ENCODE data around the gene PRADC1.

The PRADC1 gene

DNA sequence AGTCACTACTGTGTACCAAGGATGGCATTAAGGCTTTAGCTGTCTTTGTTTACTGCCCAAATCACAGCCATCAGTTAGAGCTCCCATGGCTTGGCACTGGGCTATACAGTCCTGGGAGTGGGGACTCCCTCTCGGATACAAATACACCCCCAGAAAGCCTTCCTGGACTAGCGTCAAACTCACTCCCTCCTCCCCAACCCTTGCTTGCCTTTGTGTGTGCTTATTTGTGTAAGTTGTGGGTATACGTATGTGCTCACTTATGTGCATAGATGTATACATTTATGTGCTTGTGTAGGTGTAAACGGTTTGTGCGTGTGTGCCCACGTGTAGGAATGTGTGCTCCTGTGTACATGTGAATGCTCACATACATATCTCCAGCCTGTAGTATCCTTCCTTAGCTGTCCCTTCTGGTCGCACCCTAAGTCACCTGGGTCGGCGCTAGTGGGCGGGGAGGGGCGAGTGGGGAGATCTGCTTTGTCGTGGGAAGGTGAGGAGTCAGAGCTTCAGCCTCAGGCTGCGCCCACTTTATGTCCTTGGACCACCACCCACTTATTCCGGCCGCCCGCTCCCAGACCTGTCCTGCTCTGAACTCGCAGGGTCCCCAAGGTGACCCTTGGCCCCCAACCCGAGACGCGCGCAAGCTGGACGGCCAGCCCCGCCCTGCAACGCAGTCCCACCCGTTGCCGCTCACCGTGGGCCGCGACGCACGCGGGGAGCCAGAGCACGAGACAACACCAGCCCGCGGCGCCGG, 461 bp downstream of the PRADC1 start:
- peaks cover 19% of the 10 kb centered on the region for H3K36me3 Mint-ChIP-seq

DNA sequence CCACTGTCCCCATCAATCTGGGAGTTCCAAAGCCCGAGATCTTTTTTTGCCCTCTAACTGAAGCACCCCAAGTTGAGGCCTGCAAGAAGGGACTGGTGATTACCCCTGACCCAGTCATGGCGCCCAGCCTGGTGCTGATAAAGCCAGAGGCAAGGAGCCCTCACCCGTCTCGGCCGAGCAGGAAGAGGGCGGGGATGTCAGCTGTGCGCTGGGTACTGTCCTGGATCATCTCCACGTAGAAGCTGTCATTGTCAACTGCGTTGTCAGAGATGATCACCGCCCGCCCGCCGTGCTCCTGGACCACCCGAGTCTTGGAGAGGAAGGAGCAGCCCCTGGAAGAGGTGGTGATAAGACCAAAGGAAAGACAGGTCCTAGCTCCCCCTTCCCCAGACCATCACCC, 4.4 kb downstream of the PRADC1 start:
- no peak overlapping the region for H3K27ac Mint-ChIP-seq
- no peak overlapping the region for H3K4me3 Mint-ChIP-seq
- H3K27me3 Mint-ChIP-seq = no peaks in the 10 kb centered on the region
- H3K9me3 Mint-ChIP-seq = no peaks in the 10 kb centered on the region
- peaks cover 4% of the 10 kb centered on the region for H3K4me1 Mint-ChIP-seq
- peaks cover 4% of the 10 kb centered on the region for H3K36me3 Mint-ChIP-seq

More for the DNA sequence above, 461 bp downstream of the PRADC1 start:
- H3K9me3 Mint-ChIP-seq = no peaks in the 10 kb centered on the region
- H3K27me3 Mint-ChIP-seq = no peaks in the 10 kb centered on the region
- H3K4me3 Mint-ChIP-seq = peak overlapping the region; percentile 99
- H3K27ac Mint-ChIP-seq = peak overlapping the region; percentile 93
- H3K4me1 Mint-ChIP-seq = peaks cover 27% of the 10 kb centered on the region

DNA sequence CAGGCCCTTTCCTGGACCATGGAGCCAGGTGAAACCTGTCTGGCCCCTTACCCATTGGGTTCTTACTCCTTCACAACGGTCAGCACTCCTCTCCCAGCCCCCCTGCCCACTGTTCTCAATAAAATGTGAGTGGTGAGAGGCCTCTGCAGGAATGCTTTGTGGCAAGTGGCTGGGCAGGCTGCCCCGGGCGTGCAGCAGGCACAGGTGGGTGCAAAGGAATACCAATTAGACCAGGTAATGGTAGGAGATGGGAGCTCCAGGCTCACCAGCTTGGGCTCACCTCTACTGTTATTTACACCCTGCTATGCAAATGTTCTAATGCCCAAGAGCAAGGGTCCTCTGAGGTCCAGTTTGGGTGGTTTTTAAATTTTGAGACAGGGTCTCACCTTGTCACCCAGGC, 6.0 kb downstream of the PRADC1 start:
- Mint-ChIP-seq H3K27me3 (no peaks in the 10 kb centered on the region), H3K27ac (no peak overlapping the region), H3K36me3 (peaks cover 4% of the 10 kb centered on the region), H3K4me1 (no peaks in the 10 kb centered on the region), H3K4me3 (no peak overlapping the region), H3K9me3 (no peaks in the 10 kb centered on the region)

DNA sequence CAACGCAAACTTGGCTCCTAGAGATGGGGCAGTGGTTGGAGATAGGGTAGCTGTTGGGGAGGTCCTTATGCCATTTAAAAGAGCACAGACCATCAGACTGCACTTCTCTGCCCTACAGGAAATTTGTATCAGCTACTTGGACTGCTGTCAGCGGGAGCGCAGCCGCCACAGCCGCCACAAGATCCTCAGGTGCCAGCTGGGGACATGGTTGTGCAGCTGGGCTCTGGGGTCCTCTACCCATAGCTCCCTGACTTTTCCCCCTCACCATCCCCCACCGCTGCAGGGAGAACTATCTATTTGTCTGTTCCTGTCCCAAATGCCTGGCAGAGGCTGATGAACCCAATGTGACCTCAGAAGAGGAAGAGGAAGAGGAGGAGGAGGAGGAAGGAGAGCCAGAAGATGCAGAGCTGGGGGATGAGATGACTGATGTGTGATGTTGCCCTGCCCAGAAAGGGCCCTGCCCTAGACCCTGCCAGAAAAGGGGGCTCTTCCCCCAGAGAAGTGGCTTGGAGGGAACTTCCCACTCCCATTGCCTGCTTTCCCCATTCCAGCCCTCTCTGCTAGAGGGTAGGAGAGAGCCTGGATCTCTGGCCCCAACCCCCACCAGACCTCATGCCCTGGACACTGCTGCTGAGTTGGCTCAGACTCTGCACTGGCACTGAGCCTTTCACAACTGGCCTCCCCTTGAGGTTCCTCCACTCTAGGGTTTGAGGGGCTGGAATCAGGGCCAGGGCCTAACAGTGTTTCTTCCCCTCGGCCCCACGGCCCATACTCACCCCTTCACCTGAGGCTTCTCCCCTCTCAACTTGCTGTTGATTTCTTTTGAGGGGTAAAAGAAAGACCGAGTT, 7.3 kb downstream of the PRADC1 start:
- H3K4me1 Mint-ChIP-seq = no peaks in the 10 kb centered on the region
- H3K27me3 Mint-ChIP-seq = no peaks in the 10 kb centered on the region
- H3K36me3 Mint-ChIP-seq = peaks cover 4% of the 10 kb centered on the region
- H3K9me3 Mint-ChIP-seq = no peaks in the 10 kb centered on the region
- no peak overlapping the region for H3K4me3 Mint-ChIP-seq
- no peak overlapping the region for H3K27ac Mint-ChIP-seq

DNA sequence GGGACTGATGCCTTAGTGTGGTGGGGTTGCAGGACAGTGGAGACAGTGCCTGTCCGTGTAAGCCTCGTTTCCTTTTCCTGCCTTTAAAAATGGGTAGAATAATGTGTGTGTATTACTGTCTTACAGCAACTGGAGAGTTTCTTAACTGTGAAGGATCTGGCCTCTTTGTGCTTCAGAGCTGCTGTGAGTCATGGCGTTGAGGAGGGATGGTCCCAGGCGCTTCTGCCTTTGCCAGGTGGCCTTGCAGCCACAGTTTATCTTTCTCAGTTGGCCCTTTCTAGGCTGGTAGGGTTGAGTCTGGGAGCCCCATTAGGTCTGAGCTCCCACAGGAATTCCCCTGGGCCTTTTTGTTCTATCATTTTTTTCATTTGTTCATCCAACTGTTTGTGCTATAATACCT, 9.2 kb downstream of the PRADC1 start:
- H3K36me3 Mint-ChIP-seq = peaks cover 4% of the 10 kb centered on the region
- peak overlapping the region; percentile 67 for H3K27ac Mint-ChIP-seq
- H3K9me3 Mint-ChIP-seq = no peaks in the 10 kb centered on the region
- no peaks in the 10 kb centered on the region for H3K4me1 Mint-ChIP-seq
- no peak overlapping the region for H3K4me3 Mint-ChIP-seq
- H3K27me3 Mint-ChIP-seq = no peaks in the 10 kb centered on the region

DNA sequence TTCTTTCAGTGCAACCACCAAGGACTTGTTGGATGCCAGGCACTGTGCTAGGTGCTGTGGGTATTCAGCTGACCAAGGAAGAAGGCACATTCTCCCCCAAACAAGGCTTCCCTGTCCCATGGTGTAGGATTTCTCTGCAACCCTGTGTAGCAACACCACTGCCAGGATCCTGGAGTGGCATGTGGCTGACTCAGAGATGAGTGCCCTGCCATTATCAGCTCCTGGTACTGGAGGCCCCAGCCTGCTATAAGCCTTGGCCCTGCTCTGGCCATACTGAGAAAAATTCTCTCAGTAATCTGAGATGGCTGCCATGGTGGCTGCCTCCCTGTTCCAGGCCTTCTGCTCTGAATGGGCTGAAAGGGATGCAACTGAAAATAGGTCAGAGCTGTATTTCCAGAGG, 14.7 kb downstream of the PRADC1 start:
- Mint-ChIP-seq H3K36me3 (peaks cover 4% of the 10 kb centered on the region), H3K4me3 (no peak overlapping the region), H3K27ac (no peak overlapping the region), H3K9me3 (no peaks in the 10 kb centered on the region), H3K27me3 (no peaks in the 10 kb centered on the region), H3K4me1 (peaks cover 26% of the 10 kb centered on the region)

DNA sequence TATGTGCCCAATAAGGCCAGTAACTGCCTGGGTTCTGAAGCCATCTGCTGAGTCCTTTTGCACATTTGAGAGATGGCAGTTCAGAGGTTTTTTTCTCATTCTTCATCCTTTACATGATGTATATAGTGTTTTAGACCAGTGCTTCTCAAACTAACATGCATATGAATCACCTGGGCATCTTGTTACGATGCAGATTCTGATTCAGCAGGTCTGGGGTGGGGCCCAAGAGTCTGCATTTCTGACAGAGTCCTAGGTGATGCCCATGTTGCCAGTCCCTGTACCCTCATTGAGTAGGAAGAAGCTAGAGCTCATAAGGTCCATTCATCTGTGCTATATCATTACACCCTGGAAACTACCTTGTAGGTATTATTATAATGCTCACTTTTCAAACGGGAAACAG, 15.2 kb downstream of the PRADC1 start:
- Mint-ChIP-seq H3K4me3 (no peak overlapping the region), H3K27ac (peak overlapping the region; percentile 68), H3K36me3 (peaks cover 4% of the 10 kb centered on the region), H3K4me1 (peaks cover 31% of the 10 kb centered on the region), H3K27me3 (no peaks in the 10 kb centered on the region), H3K9me3 (no peaks in the 10 kb centered on the region)

DNA sequence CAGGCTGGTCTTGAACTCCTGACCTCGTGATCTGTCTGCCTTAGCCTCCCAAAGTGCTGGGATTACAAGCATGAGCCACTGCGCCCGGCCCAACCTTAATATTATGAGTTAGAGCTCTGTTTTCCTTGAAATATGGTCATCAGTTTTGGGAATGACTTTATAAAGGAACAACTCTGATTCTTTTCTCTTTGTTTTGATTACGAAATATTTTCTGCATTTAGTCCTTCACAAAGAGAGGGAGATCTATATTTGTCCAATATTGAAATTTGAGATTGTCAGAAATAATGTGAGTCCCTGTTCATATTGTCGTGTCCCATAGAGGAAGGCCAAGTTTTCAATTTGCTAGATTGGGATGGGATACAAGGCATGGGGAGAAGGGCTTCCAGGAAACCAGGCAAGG, 15.9 kb downstream of the PRADC1 start:
- H3K4me1 Mint-ChIP-seq = peaks cover 36% of the 10 kb centered on the region
- H3K27ac Mint-ChIP-seq = peak overlapping the region; percentile 55
- peaks cover 4% of the 10 kb centered on the region for H3K36me3 Mint-ChIP-seq
- H3K4me3 Mint-ChIP-seq = no peak overlapping the region
- no peaks in the 10 kb centered on the region for H3K9me3 Mint-ChIP-seq
- no peaks in the 10 kb centered on the region for H3K27me3 Mint-ChIP-seq

DNA sequence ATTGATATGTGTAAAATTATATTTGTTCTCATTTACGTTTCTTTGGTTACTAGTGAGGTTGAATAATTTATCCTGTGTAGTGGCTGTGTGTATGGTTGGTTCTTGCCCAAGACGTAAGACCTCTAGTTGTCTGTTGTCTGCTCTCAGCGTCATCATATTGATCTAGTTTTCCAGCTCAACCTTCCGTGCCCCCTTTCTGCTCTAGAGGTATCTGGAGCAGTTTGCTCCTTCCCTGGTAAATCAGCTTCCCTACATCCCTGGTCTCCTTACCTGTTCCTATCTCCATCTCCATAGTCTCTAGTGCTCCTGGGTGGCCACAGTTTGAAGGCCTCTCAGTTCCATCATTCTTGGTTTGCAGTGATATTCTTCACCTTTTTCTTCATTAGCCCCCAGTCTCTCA, 17.8 kb downstream of the PRADC1 start:
- Mint-ChIP-seq H3K27ac (peak overlapping the region; percentile 99), H3K4me3 (peak overlapping the region; percentile 99), H3K27me3 (no peaks in the 10 kb centered on the region), H3K36me3 (peaks cover 3% of the 10 kb centered on the region), H3K4me1 (peaks cover 36% of the 10 kb centered on the region), H3K9me3 (no peaks in the 10 kb centered on the region)

DNA sequence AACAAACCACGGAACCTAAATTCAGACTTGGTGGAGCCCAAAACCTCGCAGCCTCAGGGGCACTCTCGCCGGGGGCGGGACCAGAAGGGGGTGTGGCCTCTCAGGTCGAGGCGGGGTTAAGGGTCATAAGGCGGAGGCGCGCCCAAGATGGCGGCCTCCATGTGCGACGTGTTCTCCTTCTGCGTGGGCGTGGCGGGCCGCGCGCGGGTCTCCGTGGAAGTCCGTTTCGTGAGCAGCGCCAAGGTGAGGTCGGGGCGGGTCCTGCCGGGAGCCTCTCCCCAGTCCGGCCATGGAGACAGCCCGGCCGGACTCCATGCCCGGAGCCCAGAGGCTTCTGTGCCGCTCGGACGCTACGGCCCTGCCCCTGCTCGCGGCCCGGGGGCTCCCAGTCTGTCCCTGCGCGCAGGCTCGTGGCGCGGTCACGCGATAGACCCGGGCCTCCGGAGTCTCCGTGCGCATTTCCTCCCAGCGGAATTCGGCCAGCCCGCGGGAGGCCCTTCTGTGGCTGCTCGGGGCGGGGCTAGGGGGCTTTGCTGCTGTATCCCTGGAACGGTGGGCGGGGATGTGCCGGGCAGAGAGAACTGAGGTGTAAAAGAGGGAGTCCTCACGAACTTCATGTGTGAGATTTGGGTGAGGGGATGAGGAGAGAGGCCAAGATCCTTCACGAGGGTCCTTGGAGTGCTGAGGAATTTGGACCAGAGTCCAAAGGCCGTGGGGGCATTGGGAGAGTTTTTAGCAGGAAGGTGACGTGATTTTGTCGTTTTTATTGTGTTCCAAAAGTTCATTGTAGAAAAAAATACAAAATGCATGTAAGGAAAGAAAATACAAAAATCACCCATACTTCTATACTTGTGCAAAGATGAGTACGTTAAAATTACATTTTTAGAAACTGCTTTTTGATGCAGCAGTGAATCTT, 18.7 kb downstream of the PRADC1 start, which contains the start of gene SMYD5:
Gene SMYD5 (plus strand): TSS at position 126 of the 916 bp plus-strand sequence. CDS start 22 bp downstream, at position 148.
- no peaks in the 10 kb centered on the region for H3K27me3 Mint-ChIP-seq
- peak within 1 kb of the TSS; percentile 99 for H3K27ac Mint-ChIP-seq
- peaks cover 3% of the 10 kb centered on the region for H3K36me3 Mint-ChIP-seq
- peaks cover 36% of the 10 kb centered on the region for H3K4me1 Mint-ChIP-seq
- no peaks in the 10 kb centered on the region for H3K9me3 Mint-ChIP-seq
- H3K4me3 Mint-ChIP-seq = peak within 1 kb of the TSS; percentile 99

DNA sequence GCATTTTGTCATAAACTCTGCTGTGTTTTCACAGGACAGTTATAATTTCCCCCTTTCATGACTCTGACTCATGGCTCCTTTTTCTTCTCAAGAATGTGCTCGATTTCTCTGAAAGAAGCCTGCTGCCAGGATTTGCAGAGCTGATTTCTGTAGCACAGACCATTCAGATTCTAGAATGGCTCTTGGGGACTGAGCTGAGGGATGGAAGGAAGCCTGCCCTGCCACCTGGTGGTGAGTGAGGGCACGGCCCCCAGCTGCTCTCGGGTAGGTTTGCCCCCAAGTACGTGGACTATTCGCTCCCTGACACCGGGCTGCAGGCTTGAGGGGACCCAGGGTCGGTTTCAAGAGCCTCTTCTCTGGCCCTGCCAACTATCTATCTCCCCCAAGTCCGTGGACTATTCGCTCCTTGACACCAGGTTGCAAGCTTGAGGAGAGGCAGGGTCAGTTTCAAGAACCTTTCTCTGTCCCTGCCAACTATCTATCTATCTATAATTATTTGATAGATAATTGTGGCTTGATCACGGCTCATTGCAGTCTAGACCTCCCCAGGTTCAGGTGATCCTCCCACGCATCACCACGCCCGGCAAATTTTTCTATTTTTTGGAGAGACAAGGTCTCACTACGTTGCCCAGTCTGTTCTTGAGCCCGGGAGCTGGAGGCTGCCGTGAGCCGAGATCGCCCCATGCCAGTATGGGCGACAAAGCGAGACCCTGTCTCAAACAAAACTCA, 20.4 kb downstream of the PRADC1 start:
- no peak overlapping the region for H3K27ac Mint-ChIP-seq
- H3K4me1 Mint-ChIP-seq = peaks cover 33% of the 10 kb centered on the region
- H3K36me3 Mint-ChIP-seq = no peaks in the 10 kb centered on the region
- peaks cover 3% of the 10 kb centered on the region for H3K27me3 Mint-ChIP-seq
- H3K9me3 Mint-ChIP-seq = no peaks in the 10 kb centered on the region
- H3K4me3 Mint-ChIP-seq = no peak overlapping the region

DNA sequence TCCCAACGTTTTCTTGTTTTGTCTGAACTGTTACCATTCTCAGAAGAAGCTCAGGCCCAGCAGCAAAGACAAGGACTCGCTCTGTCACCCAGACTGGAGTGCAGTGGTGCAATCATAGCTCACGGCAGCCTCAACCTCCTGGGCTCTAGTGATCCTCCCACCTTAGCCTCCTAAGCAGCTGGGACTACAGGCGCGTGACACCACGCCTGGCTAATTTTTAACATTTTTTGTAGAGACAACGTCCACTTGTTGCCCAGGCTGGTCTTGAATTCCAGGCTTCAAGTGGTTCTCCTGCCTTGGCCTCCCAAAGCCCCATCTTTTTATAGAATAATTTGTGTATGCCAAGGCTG, 21.0 kb downstream of the PRADC1 start:
- Mint-ChIP-seq H3K27ac (no peak overlapping the region), H3K4me3 (no peak overlapping the region), H3K4me1 (peaks cover 33% of the 10 kb centered on the region), H3K27me3 (peaks cover 3% of the 10 kb centered on the region), H3K9me3 (no peaks in the 10 kb centered on the region), H3K36me3 (no peaks in the 10 kb centered on the region)

DNA sequence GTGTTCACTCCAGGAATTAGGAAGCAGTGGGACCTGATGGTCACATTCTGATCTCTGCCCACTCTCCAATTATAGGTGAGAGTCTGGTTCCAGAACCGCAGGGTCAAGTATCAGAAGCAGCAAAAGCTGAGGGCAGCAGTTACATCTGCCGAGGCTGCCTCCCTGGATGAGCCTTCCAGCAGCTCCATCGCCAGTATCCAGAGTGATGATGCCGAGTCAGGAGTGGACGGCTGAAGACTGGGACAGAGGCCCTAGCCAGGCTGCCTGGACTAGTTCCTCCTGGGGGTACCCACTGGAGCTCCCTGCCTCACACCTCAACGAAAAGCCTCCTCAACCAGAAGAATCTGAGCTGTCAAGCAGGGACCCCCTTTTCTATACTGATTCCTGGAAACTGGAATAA, 22.3 kb downstream of the PRADC1 start:
- Mint-ChIP-seq H3K27ac (no peak overlapping the region), H3K4me3 (no peak overlapping the region), H3K4me1 (peaks cover 31% of the 10 kb centered on the region), H3K36me3 (no peaks in the 10 kb centered on the region), H3K27me3 (peaks cover 7% of the 10 kb centered on the region), H3K9me3 (no peaks in the 10 kb centered on the region)

DNA sequence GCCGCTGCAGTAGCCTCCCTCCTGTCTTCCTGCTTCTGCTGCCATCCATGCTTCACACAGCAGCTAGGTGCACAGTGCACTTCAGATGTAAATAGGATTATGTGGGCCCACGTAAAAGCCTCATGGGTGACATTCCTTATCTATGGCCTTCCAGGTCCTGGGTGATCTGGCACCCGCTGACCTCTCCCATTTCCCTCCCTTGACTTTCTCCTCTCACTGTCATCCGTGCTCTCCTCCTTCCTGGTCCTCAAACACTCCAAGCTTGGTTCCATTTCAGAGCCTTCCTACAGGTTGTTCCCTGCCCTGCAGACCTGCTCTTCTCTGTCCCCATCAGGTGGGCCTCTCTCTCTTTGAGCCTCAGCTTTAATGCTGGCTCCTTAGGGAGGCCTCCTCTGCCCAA, 23.0 kb downstream of the PRADC1 start:
- Mint-ChIP-seq H3K9me3 (no peaks in the 10 kb centered on the region), H3K4me1 (peaks cover 24% of the 10 kb centered on the region), H3K27ac (no peak overlapping the region), H3K4me3 (no peak overlapping the region), H3K36me3 (no peaks in the 10 kb centered on the region), H3K27me3 (peaks cover 9% of the 10 kb centered on the region)

DNA sequence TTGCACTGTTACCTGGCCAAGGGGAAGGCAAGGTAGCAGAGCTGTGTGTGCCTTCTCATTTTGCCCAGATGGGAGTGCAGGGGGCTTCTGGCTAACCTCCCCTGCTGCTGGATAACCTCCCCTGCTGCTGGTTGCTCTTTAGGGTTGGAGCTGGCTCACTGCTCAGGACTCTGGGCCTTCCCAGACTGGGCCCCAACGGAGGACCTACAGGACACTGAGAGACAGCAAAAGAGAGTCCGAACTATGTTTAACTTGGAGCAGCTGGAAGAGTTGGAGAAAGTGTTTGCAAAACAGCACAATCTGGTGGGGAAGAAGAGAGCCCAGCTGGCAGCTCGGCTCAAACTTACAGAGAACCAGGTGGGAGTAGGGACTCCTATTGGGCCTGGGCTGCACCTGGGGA, 24.8 kb downstream of the PRADC1 start:
- Mint-ChIP-seq H3K4me1 (peaks cover 9% of the 10 kb centered on the region), H3K9me3 (no peaks in the 10 kb centered on the region), H3K4me3 (no peak overlapping the region), H3K27me3 (peaks cover 18% of the 10 kb centered on the region), H3K36me3 (no peaks in the 10 kb centered on the region), H3K27ac (no peak overlapping the region)
